NOMO-1 treated with dmso at 0.1 percent for 144 hours (cell line): ENCODE measurements around the gene TBC1D10A.

Experiments
- DNase-seq: peaks from one replicate; lab custom pipeline; 2025; ENCODE audit not compliant: unreplicated experiment; lab: John Stamatoyannopoulos, UW

Gene TBC1D10A

GRCh38 chr22:30248484-30248883 is 78.3 kb downstream of the TBC1D10A start:
- no peak for DNase-seq

GRCh38 chr22:30247974-30248373 is 78.8 kb downstream of the TBC1D10A start:
- no peak for DNase-seq

GRCh38 chr22:30247561-30247960 is 79.2 kb downstream of the TBC1D10A start:
- DNase-seq, result no peak

DNA sequence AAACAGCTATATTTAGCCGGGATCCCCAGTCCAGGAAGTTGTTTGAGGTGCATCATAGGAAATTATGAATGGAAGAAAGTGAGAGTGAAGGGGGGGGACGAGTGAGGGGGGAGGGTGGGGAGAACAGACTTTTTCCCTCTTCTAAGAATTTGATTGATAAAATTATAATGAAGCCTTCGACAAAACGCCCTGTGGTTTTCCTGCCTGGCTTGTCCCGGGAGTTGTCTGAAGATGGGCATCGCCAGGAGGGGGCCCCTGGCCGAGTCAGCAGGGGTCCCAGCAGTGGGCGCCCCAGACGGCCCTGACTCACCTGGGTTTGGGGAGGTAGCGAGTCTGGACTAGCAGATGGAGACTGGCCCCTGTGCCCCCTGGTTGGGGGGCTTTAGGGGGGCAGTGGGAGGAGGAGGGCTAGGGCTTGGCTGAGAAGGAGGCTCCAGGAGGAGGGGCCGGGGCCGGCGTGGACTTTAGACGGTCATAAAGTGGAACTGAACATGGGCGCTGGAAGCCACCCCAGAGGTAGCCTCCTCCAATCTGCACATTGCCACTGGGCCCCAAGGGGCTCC is 79.8 kb downstream of the TBC1D10A start:
- DNase-seq, result no peak

DNA sequence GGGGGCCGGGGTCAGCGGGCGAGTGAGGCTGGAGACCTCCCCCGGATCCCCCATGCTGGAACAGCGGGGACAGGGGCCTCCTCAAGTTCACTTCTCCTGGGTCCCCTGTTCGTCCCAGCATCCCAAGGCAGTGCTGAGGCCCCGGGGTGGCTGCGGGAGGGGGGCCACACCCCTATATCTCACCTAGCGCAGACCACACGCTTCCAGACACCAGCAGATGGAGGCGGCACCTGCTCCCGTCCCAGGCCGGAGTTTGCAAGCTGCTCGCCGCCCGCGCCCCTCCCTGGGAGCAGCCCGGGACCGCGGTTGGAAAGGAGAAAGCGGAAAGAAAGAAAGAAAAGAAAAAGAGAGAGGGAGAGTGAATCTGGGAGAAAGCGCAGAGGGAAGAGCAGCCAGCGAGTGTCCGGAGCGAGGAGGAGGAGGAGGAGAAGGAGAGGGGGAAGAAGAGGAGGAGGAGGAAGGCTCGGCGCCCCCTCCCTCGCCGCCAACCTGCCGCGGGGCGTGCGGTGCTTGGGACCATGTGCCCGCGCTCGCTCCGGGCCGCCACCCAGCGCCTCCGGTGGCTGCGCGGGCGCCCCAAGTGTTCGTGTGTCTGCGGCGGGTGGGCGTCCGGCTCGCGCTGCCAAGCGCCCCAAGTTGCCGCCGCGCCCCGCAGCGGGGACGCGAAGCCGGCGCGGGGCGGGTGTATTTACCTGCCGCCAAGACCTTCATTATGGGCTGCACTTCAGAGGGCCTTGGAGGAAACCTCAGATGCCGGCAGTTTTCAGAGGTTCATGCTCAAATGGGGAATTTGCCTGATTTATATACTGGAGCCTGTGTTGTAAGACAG is 80.5 kb downstream of the TBC1D10A start, which contains the start of gene LIF:
Gene LIF, minus strand, starts transcription at position 775 of the 829 bp plus-strand sequence. Its CDS starts 64 bp downstream, at position 711.
- DNase-seq, result no peak

GRCh38 chr22:30245181-30245984 is 81.4 kb downstream of the TBC1D10A start:
- DNase-seq, result no peak

DNA sequence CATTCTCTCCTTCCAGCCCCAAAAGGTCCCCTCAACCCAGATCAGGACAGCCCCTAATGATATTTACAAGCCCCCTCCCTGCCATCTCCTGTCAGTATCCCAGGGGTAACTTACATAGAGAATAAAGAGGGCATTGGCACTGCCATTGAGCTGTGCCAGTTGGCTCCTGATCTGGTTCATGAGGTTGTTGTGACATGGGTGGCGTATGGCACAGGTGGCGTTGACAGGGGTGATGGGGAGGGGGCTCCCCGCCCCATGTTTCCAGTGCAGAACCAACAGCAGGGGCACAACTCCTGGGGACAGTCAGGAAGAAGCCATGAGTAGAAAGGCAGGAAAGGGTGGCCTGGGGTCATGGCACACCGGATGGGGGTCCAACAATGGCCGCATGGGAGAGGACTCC is 82.1 kb downstream of the TBC1D10A start:
- DNase-seq, result no peak

DNA sequence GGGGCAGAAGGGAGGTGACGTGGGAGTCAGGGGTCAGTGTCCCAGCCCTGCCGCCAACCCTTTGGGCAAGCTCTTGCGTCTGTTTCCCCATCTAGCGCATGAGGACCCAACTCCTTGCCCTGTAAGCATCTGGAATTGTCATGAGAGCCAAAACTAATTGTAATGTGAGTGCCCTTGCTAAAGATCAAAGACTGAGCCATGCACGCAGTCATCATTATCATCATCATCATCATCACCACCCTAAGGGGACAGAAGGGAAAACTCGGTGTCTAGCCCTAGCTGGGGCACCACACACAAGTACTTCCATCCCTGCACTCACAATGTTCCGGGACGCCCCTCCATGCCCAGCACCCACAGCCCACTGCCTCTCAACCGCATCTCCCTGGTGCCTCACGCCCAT is 82.7 kb downstream of the TBC1D10A start:
- DNase-seq, result no peak

DNA sequence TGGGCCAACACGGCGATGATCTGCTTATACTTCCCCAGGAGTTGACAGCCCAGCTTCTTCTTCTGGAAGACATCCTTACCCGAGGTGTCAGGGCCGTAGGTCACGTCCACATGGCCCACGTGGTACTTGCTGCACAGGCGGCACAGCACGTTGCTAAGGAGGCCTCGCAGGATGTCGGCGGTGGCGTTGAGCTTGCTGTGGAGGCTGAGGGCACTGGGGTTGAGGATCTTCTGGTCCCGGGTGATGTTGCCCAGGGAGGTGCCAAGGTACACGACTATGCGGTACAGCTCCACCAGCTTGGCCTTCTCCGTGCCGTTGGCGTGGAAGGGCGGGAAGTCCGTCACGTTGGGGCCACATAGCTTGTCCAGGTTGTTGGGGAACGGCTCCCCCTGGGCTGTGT is 83.1 kb downstream of the TBC1D10A start:
- DNase-seq, result no peak
